Peyer's patch (tissue), 4 donors: ENCODE data around the gene LAP3. TPM values are rescaled to one million over a fixed set of nuclear protein-coding genes. Genes with fewer than 3 reads are reported as not detected.

ENCODE experiments used
- DNase-seq, 3 donors: peaks; one replicate each; pipeline ENCODE4 v3.0.0-alpha.2; 2017 to 2019
- H3K27ac ChIP-seq, 4 donors: fragments of 200-600 bp; sonication (generic); one replicate each; pipeline ENCODE4 v1.5.1; 2016 to 2019
- H3K27me3 ChIP-seq, 2 donors: fragments of 200-600 bp; sonication (generic); one replicate each; pipeline ENCODE4 v1.5.1; 2019
- H3K36me3 ChIP-seq, 3 donors: fragments of 200-600 bp; sonication (generic); one replicate each; pipeline ENCODE4 v1.5.1; 2016 to 2019
- H3K4me1 ChIP-seq, 4 donors: fragments of 200-600 bp; sonication (generic); one replicate each; pipeline ENCODE4 v1.5.1; 2016 to 2019
- H3K4me3 ChIP-seq, 4 donors: fragments of 200-600 bp; sonication (generic); 1 replicate in 3 of 4; 2 replicates in 1 of 4; pipeline ENCODE4 v1.5.1; 2016 to 2019; ENCODE audit warnings: mild to moderate bottlenecking in 1 of 4
- H3K9me3 ChIP-seq, 4 donors: fragments of 200-600 bp; sonication (generic); one replicate each; pipeline ENCODE4 v1.5.1; 2016 to 2019; ENCODE audit warnings: mild to moderate bottlenecking in 1 of 4
- CTCF ChIP-seq, 6 experiments: fragments of 450-650 bp in 4 of 6; fragments of 200-600 bp in 2 of 6; sonication (generic) in 1 of 6; IDR thresholded peaks; one replicate each; pipeline ENCODE4 v1.5.1; 2017 to 2019; ENCODE audit warnings: antibody characterized with exemption in 6 of 6, mild to moderate bottlenecking in 3 of 6, moderate library complexity in 1 of 6
- POLR2A ChIP-seq, 2 donors: fragments of 450-650 bp; IDR thresholded peaks; one replicate each; pipeline ENCODE4 v1.5.1; 2017; ENCODE audit warnings: antibody characterized with exemption in 2 of 2, mild to moderate bottlenecking in 2 of 2, moderate library complexity in 2 of 2
- total RNA-seq, 4 donors: library from RNA; depleted of rRNA; stranded (reverse); fragments of >200 nt; gene quantifications; one replicate each; pipeline ENCODE4 v1.1.0, GENCODE V29; 2016

Gene LAP3
- total RNA-seq, 4 donors from 2014 or later: 41.4 to 79.2 (median 67.4) TPM

GRCh38 chr4:17619416-17620105, 42.6 kb downstream of the LAP3 start:
- no peaks in the 10 kb centered on the region for H3K9me3 ChIP-seq
- H3K27ac ChIP-seq: no peak overlapping the region
- no peak for TF ChIP-seq POLR2A (IDR thresholded peaks at IDR 0.05)
- no peak for TF ChIP-seq CTCF (IDR thresholded peaks at IDR 0.05)
- DNase-seq: no peak
- peaks cover 3 to 27% (median 9%) of the 10 kb centered on the region in 4 donors for H3K4me1 ChIP-seq
- peaks cover 0 to 49% (median 0%) of the 10 kb centered on the region in 3 donors for H3K36me3 ChIP-seq
- no peak overlapping the region for H3K4me3 ChIP-seq
- no peaks in the 10 kb centered on the region for H3K27me3 ChIP-seq

GRCh38 chr4:17623451-17624001, 46.5 kb downstream of the LAP3 start:
- Histone ChIP-seq H3K4me3 (no peak overlapping the region), H3K9me3 (no peaks in the 10 kb centered on the region), H3K36me3 (peaks cover 0 to 89% (median 4%) of the 10 kb centered on the region in 3 donors), H3K4me1 (peaks cover 0 to 7% (median 3%) of the 10 kb centered on the region in 4 donors), H3K27me3 (no peaks in the 10 kb centered on the region), H3K27ac (no peak overlapping the region)
- TF ChIP-seq CTCF (IDR thresholded peaks at IDR 0.05) (no peak), POLR2A (IDR thresholded peaks at IDR 0.05) (no peak)
- no peak for DNase-seq

- Histone ChIP-seq H3K36me3 (peaks cover 0 to 99% (median 4%) of the 10 kb centered on the region in 3 donors), H3K27ac (no peak overlapping the region), H3K4me3 (no peak overlapping the region), H3K4me1 (no peaks in the 10 kb centered on the region), H3K9me3 (no peaks in the 10 kb centered on the region), H3K27me3 (no peaks in the 10 kb centered on the region)
- no peak for DNase-seq
- TF ChIP-seq CTCF (IDR thresholded peaks at IDR 0.05) (no peak), POLR2A (IDR thresholded peaks at IDR 0.05) (no peak)
Observed at GRCh38 chr4:17624821-17625220, 47.8 kb downstream of the LAP3 start.

GRCh38 chr4:17630228-17630627, 53.2 kb downstream of the LAP3 start:
- Histone ChIP-seq H3K36me3 (peaks cover 0 to 100% (median 4%) of the 10 kb centered on the region in 3 donors), H3K9me3 (no peaks in the 10 kb centered on the region), H3K4me3 (no peak overlapping the region), H3K27me3 (no peaks in the 10 kb centered on the region), H3K27ac (no peak overlapping the region), H3K4me1 (no peaks in the 10 kb centered on the region)
- no peak for DNase-seq
- no peak for TF ChIP-seq POLR2A (IDR thresholded peaks at IDR 0.05)
- no peak for TF ChIP-seq CTCF (IDR thresholded peaks at IDR 0.05)

GRCh38 chr4:17633600-17633999, 56.6 kb downstream of the LAP3 start:
- H3K4me1 ChIP-seq: no peaks in the 10 kb centered on the region
- no peak for DNase-seq
- H3K36me3 ChIP-seq: peaks cover 0 to 73% (median 0%) of the 10 kb centered on the region in 3 donors
- no peak overlapping the region for H3K27ac ChIP-seq
- no peak overlapping the region for H3K4me3 ChIP-seq
- TF ChIP-seq POLR2A (IDR thresholded peaks at IDR 0.05) (no peak), CTCF (IDR thresholded peaks at IDR 0.05) (no peak)
- H3K27me3 ChIP-seq: no peaks in the 10 kb centered on the region
- H3K9me3 ChIP-seq: no peaks in the 10 kb centered on the region
